GM18909 (cell line): ENCODE results near the gene DDX17.
A peak's percentile ranks its signal among the peaks of the same experiment; 100 is the strongest.

Experiments used
- ATAC-seq: cut with Tn5 transposase; IDR thresholded peaks from one replicate; pipeline ENCODE4 v1.9.1; 2021; ENCODE audit warnings: mild to moderate bottlenecking; ENCODE audit not compliant: unreplicated experiment, poor library complexity

The DDX17 gene

GRCh38 chr22:38506118-38506962 lies at the start of gene DDX17:
DDX17 (minus strand) TSS chr22:38506311.
- peak; percentile 79 for ATAC-seq

- ATAC-seq, result no peak
Observed at GRCh38 chr22:38554281-38554680, 48.2 kb upstream of the DDX17 start.

- no peak for ATAC-seq
Observed at GRCh38 chr22:38549101-38549894, 43.2 kb upstream of the DDX17 start.

GRCh38 chr22:38540701-38541100 lies 34.6 kb upstream of the DDX17 start:
- no peak for ATAC-seq

- ATAC-seq, result no peak
Observed at GRCh38 chr22:38531251-38531938, 25.3 kb upstream of the DDX17 start.

DNA sequence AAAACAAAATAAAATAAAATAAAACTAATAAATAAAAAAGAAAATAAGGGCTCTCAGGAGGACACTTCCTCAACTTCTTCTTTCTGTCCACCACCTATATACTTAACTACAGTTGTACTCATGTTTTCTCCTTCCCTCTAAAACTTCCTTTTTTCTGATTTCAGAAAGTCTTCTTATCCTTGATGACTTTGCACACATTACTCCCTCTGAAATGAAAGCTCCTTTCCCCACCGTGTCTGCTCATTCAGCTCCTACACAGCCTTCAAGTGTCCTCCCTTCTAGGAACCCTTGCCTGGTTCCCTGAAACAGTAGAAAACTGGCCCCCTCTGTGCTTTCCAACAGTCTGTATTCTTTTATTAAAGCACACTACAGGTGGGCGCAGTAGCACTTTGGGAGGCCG lies 18.3 kb upstream of the DDX17 start:
- ATAC-seq, result no peak

- ATAC-seq, result no peak
Observed at GRCh38 chr22:38523479-38523878, 17.4 kb upstream of the DDX17 start.

DNA sequence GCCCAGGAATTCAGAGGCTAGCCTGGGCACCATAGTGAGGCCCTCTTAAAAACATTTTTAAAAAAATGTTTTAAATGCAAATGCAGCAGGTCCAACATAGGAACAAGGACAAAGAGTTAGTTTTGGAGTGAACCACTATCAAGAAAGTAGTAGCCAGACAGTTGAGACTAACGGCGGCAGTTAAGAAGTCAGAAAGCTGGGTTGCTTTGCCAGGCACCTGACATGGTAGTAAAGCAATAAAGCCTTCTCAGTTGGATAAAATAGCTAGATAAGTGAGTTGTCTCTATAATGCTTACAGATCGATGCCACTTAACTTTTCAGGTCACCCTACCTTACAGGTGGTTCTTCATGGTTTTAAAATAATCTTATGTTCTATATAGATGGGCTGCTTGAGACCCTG lies 16.9 kb upstream of the DDX17 start:
- no peak for ATAC-seq

- ATAC-seq, result no peak
Observed at GRCh38 chr22:38519453-38520250, 13.5 kb upstream of the DDX17 start.

DNA sequence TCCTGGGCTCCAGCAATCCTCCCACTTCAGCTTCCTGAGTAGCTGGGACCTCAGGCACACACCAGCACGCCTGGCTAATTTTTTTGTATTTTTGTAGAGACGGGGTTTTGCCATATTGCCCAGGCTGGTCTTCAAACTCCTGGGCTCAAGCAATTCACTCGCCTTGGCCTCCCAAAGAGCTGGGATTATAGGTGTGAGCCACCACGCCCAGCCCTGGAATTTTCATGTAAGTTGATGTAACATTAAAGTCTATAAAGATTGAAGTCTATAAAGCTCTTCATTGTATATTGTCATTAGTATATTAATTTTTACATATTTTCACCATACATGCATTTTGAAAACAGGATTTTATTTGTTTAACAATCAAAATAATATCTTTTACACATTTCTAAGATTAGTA lies 12.5 kb upstream of the DDX17 start:
- ATAC-seq, result no peak

- no peak for ATAC-seq
Observed at GRCh38 chr22:38513063-38513462, 7.0 kb upstream of the DDX17 start.

GRCh38 chr22:38510416-38510970 lies 4.4 kb upstream of the DDX17 start:
- ATAC-seq, result no peak

GRCh38 chr22:38505541-38506117 lies 482 bp downstream of the DDX17 start:
- peak; percentile 33 for ATAC-seq

DNA sequence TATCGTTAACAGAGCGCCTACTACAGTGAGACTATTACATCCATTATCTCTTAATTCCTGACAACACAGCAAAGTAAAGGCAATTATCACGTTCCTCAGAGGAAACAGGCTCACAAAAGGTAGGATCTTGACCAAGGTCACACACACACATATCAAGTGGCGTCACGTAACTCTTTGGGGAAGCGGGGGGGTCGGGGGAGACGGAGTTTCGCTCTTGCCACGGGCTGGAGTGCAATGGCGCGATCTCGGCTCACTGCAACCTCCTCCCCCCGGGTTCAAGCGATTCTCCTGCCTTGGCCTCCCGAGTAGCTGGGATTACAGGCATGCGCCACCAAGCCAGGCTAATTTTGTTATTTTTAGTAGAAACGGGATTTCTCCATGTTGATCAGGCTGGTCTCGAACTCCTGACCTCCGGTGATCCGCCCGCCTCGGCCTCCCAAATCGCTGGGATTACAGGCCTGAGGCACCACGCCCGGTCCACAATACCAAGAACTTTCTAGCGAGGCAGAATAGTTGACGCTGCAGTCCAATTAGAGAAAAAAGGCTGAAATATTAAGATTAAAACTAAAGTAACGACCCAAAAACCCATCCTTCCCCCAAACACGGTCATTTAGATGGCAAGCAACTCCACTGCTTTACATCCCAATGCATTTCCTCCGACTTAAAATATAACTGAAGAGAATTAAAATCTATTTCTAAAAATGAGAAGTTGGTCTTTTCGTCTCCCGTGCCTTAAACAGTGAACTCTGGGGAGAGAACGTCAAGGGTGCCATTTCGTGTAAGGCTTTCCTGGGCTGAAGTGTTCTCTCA lies 1.2 kb downstream of the DDX17 start:
- no peak for ATAC-seq

DNA sequence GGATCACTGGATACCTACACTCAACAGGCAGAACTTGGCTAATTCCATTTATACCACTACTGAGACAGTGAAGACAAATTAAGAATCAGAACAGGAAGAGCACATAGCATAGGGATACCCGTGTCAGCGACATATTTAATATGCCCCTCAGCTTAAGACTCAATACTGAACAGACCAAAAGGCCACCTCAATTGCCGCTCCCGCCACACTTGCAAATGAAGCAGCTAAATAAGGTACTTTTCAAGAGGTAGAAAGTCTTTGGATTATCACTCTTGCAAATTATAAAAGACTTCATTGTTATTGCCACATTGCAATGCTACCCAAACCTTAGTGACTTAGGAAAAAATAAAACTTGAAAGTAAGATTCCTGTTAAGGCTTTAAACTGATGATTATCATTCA lies 3.1 kb downstream of the DDX17 start:
- no peak for ATAC-seq

GRCh38 chr22:38501797-38502672 lies 4.1 kb downstream of the DDX17 start:
- ATAC-seq, result no peak

- ATAC-seq, result no peak
Observed at GRCh38 chr22:38497869-38498268, 8.2 kb downstream of the DDX17 start.

- no peak for ATAC-seq
Observed at GRCh38 chr22:38494939-38495338, 11.2 kb downstream of the DDX17 start.
